ENCODE results near the gene PTPN7. TPM values are rescaled to one million over a fixed set of nuclear protein-coding genes. Genes with fewer than 3 reads are reported as not detected.
A peak's percentile ranks its signal among the peaks of the same experiment; 100 is the strongest.

The PTPN7 gene
- total and polyA plus RNA-seq, 2 donors (not counting 3 experiments of a cell fraction or from before 2014, with no cell fraction given) = 0.86 to 1.8 TPM

GRCh38 chr1:202155478-202156021 lies 4.9 kb downstream of the PTPN7 start:
- peak; percentile 76 for TF ChIP-seq GATA2 (IDR thresholded peaks at IDR 0.05; ENCODE audit: insufficient read depth, insufficient read length, low read depth, low read length)
- no peak for TF ChIP-seq JUN (IDR thresholded peaks at IDR 0.05; ENCODE audit: borderline replicate concordance, insufficient read depth, insufficient read length, low read depth)
- ChIA-PET CTCF (interaction anchor here (1.0 to 2.5 kb wide), 15 partner anchors 7 to 564 kb away, joined by 3 to 24 read pairs (median 4); partner anchors contain the start of gene ARL8A), POLR2A (no interaction called here)
- no peak overlapping the region for H3K27ac ChIP-seq (ENCODE audit: insufficient read depth, low read depth, low read length)
- intact Hi-C loops (cut with micrococcal nuclease) (no loop called here), dilution Hi-C loops (cut with MboI; ENCODE audit: extremely low pct_ligation_motif_present, low sequenced_read_pairs) (no loop called here)
- H3K4me2 ChIP-seq (ENCODE audit: insufficient read depth, low read length) = no peak overlapping the region
- H3K27me3 ChIP-seq (ENCODE audit: control insufficient read depth in 2 of 2, insufficient read depth in 2 of 2, low read length in 2 of 2) = no peaks in the 10 kb centered on the region
- no peak overlapping the region for H3K4me3 ChIP-seq (replicated peaks in 1 of 3; ENCODE audit: insufficient read depth in 1 of 3, low read depth in 1 of 3, low read length in 3 of 3)
- H3K9me3 ChIP-seq (replicated peaks; ENCODE audit: control insufficient read depth, insufficient read depth, low read length) = no peaks in the 10 kb centered on the region
- H3K79me2 ChIP-seq (ENCODE audit: control insufficient read depth, insufficient read depth, low read length) = no peaks in the 10 kb centered on the region
- H3K36me3 ChIP-seq (ENCODE audit: control insufficient read depth in 2 of 2, extremely low read depth in 1 of 2, insufficient read depth in 2 of 2, low read length in 2 of 2) = no peaks in the 10 kb centered on the region
- no peak overlapping the region for H3K9ac ChIP-seq (replicated peaks; ENCODE audit: extremely low read depth, insufficient read depth, low read length)
- no peak overlapping the region for H2AFZ ChIP-seq (ENCODE audit: low read depth, low read length)
- FAIRE-seq = peak; percentile 82
- peak; percentile 39 for DNase-seq (ENCODE audit: low read depth, low spot score)
- no peaks in the 10 kb centered on the region for H4K20me1 ChIP-seq (replicated peaks; ENCODE audit: control insufficient read depth, extremely low read depth, insufficient read depth, low read length)
- H3K9me1 ChIP-seq (replicated peaks; ENCODE audit: control insufficient read depth, extremely low read depth, insufficient read depth, low read length) = no peaks in the 10 kb centered on the region
- BruUV-seq (replicated peaks) = no TSS peak
- peaks cover 18% of the 10 kb centered on the region for H3K4me1 ChIP-seq (ENCODE audit: control insufficient read depth, extremely low read depth, insufficient read depth, low read length)

DNA sequence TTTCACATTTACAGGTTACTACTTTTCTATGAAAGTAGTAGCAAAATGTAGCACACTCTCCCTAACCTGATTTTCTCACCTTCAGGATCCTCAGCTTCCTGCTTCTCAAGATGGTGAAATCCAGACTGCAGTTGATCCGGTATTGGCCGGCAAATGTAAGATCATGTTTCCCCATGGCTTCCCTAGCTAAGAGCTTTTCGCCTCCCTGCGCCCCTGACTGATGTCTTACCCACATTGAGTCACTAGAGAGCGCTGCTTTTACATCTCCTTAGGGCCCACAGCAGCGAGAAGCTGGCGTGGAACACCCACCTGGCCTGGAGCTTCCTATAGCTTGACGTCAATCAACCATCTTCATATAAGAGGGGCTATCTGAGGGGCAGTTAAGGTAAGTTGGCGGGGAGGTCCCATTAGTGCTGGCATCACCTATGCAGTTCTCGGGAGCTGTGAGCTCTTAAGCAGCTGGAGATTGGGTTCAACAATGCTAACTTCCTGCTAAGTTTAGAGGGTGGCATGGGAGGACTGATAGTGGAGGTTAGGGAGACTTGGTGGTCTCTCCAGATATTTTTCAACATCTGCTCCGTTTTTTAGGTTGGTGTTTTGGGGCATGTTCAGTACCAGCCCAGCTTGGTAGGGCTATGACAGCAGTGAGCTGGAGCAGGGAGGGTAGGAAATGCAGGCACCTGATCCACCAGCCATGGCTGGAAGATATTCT lies 5.5 kb downstream of the PTPN7 start:
- dilution Hi-C loops (cut with MboI; ENCODE audit: extremely low pct_ligation_motif_present, low sequenced_read_pairs) (no loop called here), intact Hi-C loops (cut with micrococcal nuclease) (no loop called here)
- Histone ChIP-seq H3K9me3 (replicated peaks; ENCODE audit: control insufficient read depth, insufficient read depth, low read length) (no peaks in the 10 kb centered on the region), H4K20me1 (replicated peaks; ENCODE audit: control insufficient read depth, extremely low read depth, insufficient read depth, low read length) (no peaks in the 10 kb centered on the region), H3K9ac (replicated peaks; ENCODE audit: extremely low read depth, insufficient read depth, low read length) (no peak overlapping the region), H3K9me1 (replicated peaks; ENCODE audit: control insufficient read depth, extremely low read depth, insufficient read depth, low read length) (no peaks in the 10 kb centered on the region), H3K4me3 (replicated peaks in 1 of 3; ENCODE audit: insufficient read depth in 1 of 3, low read depth in 1 of 3, low read length in 3 of 3) (no peak overlapping the region), H3K4me1 (ENCODE audit: control insufficient read depth, extremely low read depth, insufficient read depth, low read length) (peaks cover 15% of the 10 kb centered on the region), H3K27ac (ENCODE audit: insufficient read depth, low read depth, low read length) (no peak overlapping the region), H2AFZ (ENCODE audit: low read depth, low read length) (peak overlapping the region; percentile 42), H3K27me3 (ENCODE audit: control insufficient read depth in 2 of 2, insufficient read depth in 2 of 2, low read length in 2 of 2) (no peaks in the 10 kb centered on the region), H3K79me2 (ENCODE audit: control insufficient read depth, insufficient read depth, low read length) (no peaks in the 10 kb centered on the region), H3K4me2 (ENCODE audit: insufficient read depth, low read length) (peak overlapping the region; percentile 3), H3K36me3 (ENCODE audit: control insufficient read depth in 2 of 2, extremely low read depth in 1 of 2, insufficient read depth in 2 of 2, low read length in 2 of 2) (no peaks in the 10 kb centered on the region)
- BruUV-seq (replicated peaks) = no TSS peak
- CTCF ChIA-PET = interaction anchor here (0.8 to 2.5 kb wide), 17 partner anchors 8 to 564 kb away, joined by 3 to 24 read pairs (median 4); partner anchors contain the start of gene ARL8A
- TF ChIP-seq, protein P1, sequence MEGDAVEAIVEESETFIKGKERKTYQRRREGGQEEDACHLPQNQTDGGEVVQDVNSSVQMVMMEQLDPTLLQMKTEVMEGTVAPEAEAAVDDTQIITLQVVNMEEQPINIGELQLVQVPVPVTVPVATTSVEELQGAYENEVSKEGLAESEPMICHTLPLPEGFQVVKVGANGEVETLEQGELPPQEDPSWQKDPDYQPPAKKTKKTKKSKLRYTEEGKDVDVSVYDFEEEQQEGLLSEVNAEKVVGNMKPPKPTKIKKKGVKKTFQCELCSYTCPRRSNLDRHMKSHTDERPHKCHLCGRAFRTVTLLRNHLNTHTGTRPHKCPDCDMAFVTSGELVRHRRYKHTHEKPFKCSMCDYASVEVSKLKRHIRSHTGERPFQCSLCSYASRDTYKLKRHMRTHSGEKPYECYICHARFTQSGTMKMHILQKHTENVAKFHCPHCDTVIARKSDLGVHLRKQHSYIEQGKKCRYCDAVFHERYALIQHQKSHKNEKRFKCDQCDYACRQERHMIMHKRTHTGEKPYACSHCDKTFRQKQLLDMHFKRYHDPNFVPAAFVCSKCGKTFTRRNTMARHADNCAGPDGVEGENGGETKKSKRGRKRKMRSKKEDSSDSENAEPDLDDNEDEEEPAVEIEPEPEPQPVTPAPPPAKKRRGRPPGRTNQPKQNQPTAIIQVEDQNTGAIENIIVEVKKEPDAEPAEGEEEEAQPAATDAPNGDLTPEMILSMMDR (IDR thresholded peaks at IDR 0.05; ENCODE audit: extremely low read depth in 1 of 2, insufficient read depth in 1 of 2, low read depth in 1 of 2, low read length in 2 of 2) = peak; percentile 41 to 54
- TF ChIP-seq GATA2 (IDR thresholded peaks at IDR 0.05; ENCODE audit: insufficient read depth, insufficient read length, low read depth, low read length) = no peak
- TF ChIP-seq, protein P2, sequence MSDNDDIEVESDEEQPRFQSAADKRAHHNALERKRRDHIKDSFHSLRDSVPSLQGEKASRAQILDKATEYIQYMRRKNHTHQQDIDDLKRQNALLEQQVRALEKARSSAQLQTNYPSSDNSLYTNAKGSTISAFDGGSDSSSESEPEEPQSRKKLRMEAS (IDR thresholded peaks at IDR 0.05; ENCODE audit: insufficient read depth, insufficient read length) = no peak
- no peak for FAIRE-seq
- POLR2A ChIA-PET = no interaction called here
- DNase-seq (ENCODE audit: low read depth, low spot score) = peak; percentile 59

All from endothelial cell of umbilical vein (primary cell).